Right kidney (tissue), 1 donor: ENCODE results near the gene EIF4G1.

Experiments
- DNase-seq: peaks from one replicate; pipeline ENCODE4 v3.0.0-alpha.2; 2016

Gene EIF4G1

GRCh38 chr3:184306341-184306972, 7.9 kb upstream of the EIF4G1 start:
- no peak for DNase-seq

GRCh38 chr3:184307915-184308314, 6.5 kb upstream of the EIF4G1 start:
- no peak for DNase-seq

GRCh38 chr3:184308744-184309143, 5.7 kb upstream of the EIF4G1 start:
- no peak for DNase-seq

GRCh38 chr3:184311633-184312032, 2.8 kb upstream of the EIF4G1 start:
- DNase-seq, result no peak

GRCh38 chr3:184314700-184315542, 515 bp downstream of the EIF4G1 start:
- peak; percentile 73 for DNase-seq

- DNase-seq, result no peak
Measured at GRCh38 chr3:184315543-184315867, 1.1 kb downstream of the EIF4G1 start.

GRCh38 chr3:184315871-184316661, 1.7 kb downstream of the EIF4G1 start:
- DNase-seq, result no peak

- DNase-seq, result no peak
Measured at GRCh38 chr3:184316792-184317191, 2.4 kb downstream of the EIF4G1 start.

GRCh38 chr3:184317201-184317600, 2.8 kb downstream of the EIF4G1 start:
- no peak for DNase-seq

- DNase-seq, result no peak
Measured at GRCh38 chr3:184320104-184320445, 5.7 kb downstream of the EIF4G1 start.

- DNase-seq, result no peak
Measured at GRCh38 chr3:184321666-184322065, 7.3 kb downstream of the EIF4G1 start.

- DNase-seq, result no peak
Measured at GRCh38 chr3:184322731-184323487, 8.5 kb downstream of the EIF4G1 start.

- no peak for DNase-seq
Measured at GRCh38 chr3:184323696-184324095, 9.3 kb downstream of the EIF4G1 start.

- no peak for DNase-seq
Measured at GRCh38 chr3:184325269-184325668, 10.9 kb downstream of the EIF4G1 start.

- no peak for DNase-seq
Measured at GRCh38 chr3:184325715-184326369, 11.4 kb downstream of the EIF4G1 start.

- DNase-seq, result no peak
Measured at GRCh38 chr3:184327171-184327570, 12.8 kb downstream of the EIF4G1 start.

GRCh38 chr3:184328516-184328915, 14.1 kb downstream of the EIF4G1 start:
- no peak for DNase-seq

- no peak for DNase-seq
Measured at GRCh38 chr3:184332370-184333090, 18.1 kb downstream of the EIF4G1 start.

GRCh38 chr3:184333190-184333589, 18.8 kb downstream of the EIF4G1 start:
- DNase-seq, result no peak

GRCh38 chr3:184333700-184334099, 19.3 kb downstream of the EIF4G1 start:
- DNase-seq, result no peak

- peak; percentile 17 for DNase-seq
Measured at GRCh38 chr3:184334470-184335158, 20.2 kb downstream of the EIF4G1 start.
